GM19351 (cell line): ENCODE data around the gene PEX6.
A peak's percentile ranks its signal among the peaks of the same experiment; 100 is the strongest.

Experiments
- ATAC-seq: cut with Tn5 transposase; IDR thresholded peaks from one replicate; pipeline ENCODE4 v1.9.1; 2021; ENCODE audit warnings: mild to moderate bottlenecking, moderate library complexity; ENCODE audit not compliant: unreplicated experiment

PEX6 gene, protein sequence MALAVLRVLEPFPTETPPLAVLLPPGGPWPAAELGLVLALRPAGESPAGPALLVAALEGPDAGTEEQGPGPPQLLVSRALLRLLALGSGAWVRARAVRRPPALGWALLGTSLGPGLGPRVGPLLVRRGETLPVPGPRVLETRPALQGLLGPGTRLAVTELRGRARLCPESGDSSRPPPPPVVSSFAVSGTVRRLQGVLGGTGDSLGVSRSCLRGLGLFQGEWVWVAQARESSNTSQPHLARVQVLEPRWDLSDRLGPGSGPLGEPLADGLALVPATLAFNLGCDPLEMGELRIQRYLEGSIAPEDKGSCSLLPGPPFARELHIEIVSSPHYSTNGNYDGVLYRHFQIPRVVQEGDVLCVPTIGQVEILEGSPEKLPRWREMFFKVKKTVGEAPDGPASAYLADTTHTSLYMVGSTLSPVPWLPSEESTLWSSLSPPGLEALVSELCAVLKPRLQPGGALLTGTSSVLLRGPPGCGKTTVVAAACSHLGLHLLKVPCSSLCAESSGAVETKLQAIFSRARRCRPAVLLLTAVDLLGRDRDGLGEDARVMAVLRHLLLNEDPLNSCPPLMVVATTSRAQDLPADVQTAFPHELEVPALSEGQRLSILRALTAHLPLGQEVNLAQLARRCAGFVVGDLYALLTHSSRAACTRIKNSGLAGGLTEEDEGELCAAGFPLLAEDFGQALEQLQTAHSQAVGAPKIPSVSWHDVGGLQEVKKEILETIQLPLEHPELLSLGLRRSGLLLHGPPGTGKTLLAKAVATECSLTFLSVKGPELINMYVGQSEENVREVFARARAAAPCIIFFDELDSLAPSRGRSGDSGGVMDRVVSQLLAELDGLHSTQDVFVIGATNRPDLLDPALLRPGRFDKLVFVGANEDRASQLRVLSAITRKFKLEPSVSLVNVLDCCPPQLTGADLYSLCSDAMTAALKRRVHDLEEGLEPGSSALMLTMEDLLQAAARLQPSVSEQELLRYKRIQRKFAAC

DNA sequence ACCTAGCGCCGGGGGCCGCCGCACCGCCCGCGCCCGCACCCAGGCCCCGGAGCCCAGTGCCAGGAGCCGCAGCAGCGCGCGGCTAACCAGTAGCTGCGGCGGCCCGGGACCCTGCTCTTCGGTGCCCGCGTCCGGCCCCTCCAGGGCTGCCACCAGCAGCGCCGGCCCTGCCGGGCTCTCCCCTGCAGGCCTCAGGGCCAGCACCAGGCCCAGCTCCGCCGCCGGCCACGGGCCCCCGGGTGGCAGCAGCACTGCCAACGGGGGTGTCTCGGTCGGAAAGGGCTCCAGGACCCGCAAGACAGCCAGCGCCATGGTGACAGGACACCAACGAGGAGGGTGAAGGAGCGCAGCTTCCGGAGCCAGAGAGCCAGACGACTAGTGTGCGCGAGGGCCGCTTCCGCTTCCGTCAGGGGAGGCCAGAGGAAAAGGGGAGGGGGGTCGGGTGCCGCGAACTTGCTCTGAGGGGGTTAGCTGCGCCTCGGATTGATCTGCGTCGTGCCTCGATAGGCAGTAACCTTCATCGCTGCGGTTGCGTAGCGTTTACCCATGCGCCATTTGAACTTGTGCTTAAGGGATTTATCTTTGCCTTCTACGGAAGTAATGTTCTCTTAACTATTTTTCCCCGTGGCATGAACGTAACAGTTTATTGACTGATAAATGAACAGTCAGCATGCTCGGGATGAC, at the start of gene PEX6:
PEX6 (minus strand) TSS at position 343 of the 684 bp plus-strand sequence; CDS start at position 312, 31 bp downstream.
- peak; percentile 93 for ATAC-seq

DNA sequence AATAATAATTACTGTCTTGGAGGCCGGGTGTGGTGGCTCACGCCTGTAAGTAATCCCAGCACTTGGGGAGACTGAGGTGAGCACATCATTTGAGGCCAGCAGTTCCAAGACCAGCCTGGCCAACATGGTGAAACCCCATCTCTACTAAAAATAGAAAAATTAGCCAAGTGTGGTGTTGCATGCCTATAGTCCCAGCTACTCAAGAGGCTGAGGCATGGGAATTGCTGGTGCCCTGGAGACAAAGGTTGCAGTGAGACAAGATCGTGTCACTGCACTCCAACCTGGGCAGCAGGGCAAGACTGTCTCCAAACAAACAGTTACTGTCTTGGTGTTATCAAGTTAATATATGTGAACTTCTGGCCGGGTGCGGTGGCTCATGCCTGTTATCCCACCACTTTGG, 47.4 kb upstream of the PEX6 start:
- no peak for ATAC-seq

DNA sequence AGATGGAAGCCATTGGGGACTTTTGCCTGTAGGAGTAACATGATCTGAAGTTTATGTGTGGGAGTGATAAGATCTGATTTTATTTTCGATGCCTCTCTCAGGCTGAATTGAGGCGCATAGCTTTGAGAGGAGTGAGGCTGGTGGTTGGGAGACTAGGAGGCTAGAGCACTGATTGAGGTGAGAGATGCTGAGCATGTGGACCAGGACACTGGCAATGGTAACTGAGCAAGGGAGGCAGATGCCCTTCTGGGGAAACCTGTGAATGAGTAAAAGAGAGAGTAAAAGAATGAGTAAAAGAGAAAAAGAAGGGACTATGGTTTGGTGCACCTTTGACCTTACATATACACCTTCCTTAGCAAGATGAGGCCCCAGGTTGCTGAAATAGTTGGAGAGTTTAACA, 45.5 kb upstream of the PEX6 start:
- no peak for ATAC-seq

DNA sequence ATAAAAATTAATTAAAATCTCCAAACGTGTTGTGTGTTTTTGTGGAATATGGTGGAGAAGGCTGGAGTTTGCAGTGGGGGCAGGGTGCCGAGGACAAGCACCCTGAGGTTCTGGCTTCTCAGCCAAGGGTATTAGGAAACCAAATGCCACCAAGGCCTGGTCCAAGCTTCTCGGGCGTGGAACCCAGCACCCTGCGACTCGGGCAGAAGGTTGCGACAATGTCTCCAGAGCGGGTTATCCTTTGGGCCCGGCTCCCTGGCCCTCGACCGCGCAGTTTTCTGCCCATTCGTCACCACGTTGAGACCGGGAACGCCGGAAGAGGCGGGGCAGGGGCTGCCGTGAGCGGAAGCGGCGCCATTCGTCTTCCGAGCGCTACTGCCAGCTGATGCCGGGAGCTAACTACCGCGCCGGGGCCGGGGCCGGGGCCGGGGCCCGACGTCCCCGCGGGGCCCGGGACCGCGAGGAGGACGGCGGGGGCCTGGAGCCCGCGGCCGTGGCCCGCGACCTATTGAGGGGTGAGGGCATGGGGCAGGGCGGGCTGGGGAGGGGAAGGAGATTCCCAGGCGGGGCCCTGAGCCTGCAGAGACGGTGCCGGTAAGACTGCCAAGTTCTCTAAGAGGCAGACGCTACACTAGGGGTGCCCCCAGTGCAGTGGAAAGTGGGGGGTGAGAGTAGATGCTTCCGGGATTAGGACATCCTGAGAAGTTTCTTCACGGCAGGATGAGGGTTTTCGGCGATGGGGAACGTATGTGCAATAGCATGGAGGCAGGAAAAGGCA, 42.5 kb upstream of the PEX6 start, which contains the start of gene RRP36:
RRP36 (plus strand) TSS at position 354 of the 778 bp plus-strand sequence; CDS start at position 386, 32 bp downstream.
- ATAC-seq = peak; percentile 76

DNA sequence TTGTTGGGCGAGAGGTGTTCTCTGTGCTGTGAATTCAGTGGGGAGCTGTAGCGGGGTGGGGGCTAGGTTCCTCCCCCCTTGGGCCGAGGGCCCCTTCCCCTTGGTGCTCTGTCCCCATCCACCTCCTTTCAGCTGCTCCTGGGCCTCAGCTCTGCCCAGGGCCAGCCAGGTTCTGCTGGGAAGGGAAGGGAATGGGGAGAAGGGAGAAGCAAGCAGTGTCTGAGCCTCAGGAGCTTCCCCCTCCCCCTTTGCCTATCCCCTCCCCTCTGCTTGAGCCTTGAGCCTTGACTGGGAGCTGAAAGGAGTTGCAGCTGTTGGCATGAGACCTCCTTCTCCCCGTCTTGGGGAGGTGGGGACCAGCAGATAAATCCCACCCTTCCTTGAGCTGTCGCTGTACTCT, 41.9 kb upstream of the PEX6 start:
- no peak for ATAC-seq

DNA sequence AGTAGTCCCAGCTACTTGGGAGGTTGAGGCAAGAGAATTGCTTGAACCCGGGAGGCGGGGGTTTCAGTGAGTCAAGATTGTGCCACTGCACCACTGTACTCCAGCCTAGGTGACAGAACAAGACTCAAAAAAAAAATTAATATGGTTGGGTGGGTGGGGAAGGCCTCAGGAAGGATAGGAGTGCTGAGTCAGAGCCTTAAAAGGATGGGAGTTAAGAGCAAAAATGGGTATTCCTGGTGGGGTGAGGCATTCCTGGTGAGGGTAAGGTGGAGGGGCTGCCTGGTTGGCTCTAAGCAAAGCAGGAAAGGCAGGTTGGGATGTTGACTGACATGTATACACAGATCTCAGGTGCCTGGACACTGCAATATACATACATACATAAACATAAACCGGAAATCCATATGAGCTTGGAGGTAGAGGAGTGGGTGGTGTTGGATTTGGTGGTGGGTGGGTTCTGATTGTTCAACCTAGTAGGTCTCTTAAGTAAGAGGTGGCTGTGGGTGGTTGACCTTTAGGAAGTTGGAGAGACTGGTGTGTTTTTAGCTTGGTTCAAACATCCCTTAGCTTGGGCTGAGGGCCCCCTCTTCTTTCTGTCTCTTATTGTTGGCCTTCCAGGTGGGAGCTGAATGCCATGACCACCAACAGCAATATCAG, 41.2 kb upstream of the PEX6 start:
- no peak for ATAC-seq

DNA sequence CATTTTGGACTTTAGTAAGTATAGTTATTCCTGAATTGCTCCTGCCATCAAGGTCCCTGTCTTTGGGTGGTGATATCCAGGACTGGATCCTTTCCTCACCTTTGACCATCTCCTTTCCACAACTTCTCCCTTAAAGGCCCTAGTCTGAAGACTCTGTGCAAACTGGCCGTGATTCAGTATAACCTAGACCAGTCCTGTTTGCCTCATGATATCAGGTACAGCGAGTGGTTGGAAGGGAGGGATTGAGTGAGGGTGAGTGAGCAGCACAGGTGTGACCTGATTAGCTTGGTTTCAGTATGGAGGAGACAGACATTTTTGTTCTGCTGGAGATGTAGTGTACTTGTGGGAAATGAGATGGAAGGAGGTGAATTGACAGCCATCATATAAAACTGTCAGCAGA, 40.2 kb upstream of the PEX6 start:
- no peak for ATAC-seq

DNA sequence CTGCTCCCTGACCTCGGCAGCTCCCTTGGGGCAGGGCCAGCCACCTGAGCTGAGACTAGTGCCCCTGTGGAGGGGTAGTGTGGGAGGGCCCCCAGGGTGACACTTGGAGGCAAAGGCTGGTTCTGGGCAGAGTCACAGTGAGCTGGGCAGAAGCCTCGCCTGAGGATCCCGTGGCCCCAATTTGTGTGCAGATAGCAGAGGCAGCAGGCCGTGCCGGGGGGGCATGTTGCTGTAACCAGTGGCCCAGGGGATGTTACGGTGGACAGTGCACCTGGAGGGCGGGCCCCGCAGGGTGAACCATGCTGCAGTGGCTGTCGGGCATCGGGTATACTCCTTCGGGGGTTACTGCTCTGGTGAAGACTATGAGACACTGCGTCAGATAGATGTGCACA, 38.0 kb upstream of the PEX6 start:
- no peak for ATAC-seq

DNA sequence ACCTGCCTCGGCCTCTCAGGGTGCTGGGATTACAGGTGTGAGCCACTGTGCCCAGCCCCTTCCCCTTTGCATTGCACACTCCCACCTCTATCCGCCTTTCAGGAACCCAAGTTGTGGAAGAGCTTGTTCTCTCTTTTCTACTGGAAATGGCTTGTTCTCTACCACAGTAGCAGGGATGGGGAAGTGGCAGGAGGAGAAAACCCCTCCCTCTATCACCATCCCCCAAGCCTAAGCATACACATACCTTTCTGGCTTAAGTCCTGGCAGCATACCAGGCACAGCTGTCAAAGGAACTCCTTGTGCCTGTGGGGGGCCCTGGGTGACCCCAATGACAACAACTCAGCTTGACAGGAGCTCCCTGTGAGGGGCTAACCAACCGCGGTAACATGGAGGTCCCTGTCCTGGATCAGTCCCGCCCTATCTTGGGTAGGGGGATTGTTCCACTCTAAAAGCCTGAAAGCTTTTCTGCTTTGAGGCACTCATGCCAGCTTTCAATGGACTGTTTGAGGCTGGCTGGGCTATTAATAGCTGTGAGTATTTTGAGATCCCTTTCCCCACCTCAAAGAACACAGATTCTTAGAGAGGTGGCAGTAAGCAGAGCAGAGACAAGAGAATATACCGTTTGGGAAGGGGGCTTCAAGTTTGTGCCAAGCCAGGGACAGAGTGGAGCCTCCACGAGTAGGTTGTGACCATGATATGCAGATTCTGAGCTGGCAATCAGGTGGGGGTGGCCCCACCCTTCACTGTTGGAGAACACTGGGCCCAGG, 37.4 kb upstream of the PEX6 start:
- ATAC-seq = no peak

DNA sequence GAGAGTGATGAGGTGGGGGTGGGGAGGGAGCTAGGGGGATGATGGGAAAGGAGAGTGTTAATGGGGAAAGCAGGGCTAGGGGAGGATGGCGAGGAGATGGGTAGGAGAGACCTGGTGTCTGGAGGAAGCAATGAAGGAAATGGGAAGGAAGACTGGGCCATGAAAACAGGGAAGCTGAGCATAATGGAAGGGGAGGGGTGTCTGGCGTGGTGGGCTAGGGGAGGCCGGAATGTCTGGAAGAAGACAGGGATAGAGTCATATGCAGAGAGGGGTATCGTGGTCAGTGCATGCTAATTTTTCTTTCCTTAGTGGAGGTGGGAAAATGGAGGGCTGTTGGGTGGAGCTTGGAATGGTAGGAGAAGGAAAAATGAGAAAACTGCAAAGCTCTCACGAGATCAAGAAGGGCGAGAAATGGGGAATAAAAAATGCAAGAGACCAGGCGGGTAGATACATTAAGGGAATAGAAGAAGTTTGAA, 35.5 kb upstream of the PEX6 start:
- no peak for ATAC-seq

DNA sequence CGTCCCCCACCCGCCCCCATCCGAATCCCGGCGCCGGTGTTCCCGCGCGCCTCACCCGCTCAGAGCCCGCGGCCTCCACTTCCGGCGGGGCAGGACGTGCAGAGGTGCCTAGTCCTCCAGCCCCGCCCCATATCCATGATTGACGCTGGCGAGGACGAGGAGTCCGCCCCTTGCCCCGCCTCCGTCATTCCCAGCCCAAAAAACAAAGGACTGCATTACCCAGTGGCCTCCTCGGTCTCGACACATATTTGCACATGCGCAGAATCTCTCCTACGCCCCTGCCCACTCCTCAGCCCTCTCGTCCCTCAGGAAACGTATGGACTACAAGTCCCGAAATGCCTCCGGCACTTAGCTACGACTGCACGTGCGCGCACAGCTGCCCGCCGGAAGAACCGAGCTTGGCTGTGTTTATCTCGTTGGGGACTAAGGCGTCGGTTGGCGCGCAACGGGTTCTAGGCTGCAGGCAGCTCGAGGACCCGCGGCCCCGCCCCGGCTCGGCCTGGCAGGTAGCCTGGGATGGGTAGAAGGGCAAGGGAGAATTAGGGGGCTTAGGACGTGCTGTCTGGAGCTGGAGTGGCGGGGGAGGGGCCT, 35.0 kb upstream of the PEX6 start, which contains the start of the genes KLHDC3 and MEA1:
KLHDC3 (plus strand) TSS at position 407 of the 591 bp plus-strand sequence. CDS start 2,944 bp downstream, outside the sequence.
MEA1 (minus strand) TSS at position 104 of the 591 bp plus-strand sequence. CDS start 133 bp downstream, outside the sequence.
- peak; percentile 94 for ATAC-seq

DNA sequence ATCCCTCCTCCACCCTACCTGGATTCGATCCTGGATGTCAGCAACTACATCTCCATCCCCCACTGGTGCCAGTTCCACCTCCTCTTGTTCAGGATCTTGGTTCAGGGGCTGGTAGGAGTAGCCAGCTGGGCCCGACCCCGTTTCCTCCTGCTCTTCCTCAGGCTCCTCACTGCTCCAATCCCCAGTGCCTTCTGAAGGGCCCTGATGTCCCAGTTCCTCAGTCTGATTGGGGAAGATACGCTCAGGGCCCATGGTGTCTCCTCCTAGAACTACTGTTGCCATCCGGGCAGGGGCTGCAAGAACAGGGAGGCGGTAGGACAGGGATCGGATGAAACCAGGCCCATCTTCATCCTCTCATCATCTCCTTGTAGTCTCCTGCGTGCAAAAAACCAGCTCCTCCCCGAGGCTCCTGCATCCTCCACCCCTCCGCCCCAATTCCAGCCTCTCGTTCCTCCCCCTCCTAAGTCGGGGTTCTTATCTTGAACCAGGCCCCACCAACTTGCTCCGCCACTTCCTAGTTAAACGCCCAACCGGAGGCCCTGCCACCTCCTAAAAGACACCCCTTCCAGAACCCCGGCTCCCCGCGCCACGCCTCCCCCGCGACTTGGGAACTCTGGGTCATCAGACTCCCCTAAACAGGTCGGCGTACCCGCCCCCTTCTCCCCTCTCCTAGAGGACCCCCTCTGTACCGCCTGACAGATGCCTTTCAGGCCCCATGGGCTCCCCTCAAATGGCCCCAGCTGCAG, 34.3 kb upstream of the PEX6 start:
- no peak for ATAC-seq

DNA sequence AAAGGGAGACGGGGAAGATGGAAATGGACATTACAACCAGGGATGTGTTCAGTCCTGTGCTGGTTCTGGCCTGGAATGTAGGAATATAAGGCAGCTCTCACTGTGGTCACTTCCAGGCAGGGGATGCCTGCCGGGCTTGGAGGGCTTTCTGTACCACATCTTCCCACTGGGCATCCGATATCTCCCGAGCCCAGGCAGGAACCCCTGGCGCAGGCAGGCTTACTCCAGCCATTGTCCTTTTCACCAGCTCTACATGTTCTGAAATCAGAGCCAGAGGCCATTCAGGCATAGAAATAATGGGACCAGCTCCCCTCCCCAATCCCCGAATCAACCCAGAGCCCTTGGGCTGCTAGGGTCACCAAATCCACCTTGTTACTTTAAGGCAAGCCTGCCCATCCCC, 33.4 kb upstream of the PEX6 start:
- ATAC-seq = no peak

DNA sequence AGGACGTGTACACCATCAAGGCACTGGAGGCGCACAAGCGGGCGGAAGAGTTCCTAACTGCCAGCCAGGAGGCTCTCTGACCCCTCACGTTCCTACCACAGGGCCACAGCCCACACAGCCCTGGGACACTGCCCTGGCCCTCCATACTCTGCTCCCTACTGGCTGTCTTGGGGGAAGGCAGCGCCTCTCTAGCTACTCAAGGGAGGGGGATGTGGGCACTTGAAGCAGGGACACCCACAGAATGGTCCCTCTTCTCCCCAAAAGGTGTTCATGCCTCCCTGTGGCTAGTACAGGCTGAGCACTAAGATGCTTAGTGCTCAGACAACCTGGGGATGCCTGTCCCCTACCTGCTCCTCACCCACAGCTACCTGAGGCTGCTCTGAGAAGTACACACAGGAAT, 32.2 kb upstream of the PEX6 start:
- ATAC-seq = no peak

DNA sequence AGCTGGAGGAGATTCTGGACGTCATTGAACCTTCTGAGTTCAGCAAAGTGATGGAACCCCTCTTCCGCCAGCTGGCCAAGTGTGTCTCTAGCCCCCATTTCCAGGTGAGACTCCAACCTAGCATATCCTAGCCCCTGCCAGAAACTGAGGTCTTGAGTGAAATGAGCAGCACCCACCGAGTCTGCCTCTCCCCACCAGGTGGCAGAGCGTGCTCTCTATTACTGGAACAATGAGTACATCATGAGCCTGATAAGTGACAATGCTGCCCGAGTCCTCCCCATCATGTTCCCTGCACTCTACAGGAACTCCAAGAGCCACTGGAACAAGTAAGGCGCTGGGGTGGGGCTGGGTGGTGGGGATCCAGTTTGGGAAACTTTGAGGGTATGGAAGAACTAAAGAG, 30.1 kb upstream of the PEX6 start:
- no peak for ATAC-seq

DNA sequence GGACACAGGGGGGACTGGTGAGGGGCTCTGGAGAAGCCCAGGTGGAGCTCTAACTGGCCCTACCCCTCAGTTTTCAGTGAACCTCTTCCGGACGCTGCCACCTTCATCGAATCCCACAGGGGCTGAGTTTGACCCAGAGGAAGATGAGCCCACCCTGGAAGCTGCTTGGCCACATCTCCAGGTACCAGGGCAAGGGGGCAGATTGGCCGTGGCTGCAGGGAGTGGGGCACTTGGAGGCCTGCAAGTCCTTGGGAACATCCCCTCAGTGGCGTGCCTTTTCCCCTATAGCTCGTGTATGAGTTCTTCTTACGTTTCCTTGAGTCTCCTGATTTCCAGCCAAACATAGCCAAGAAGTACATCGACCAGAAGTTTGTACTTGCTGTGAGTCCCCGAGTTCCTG, 28.1 kb upstream of the PEX6 start:
- ATAC-seq = no peak

DNA sequence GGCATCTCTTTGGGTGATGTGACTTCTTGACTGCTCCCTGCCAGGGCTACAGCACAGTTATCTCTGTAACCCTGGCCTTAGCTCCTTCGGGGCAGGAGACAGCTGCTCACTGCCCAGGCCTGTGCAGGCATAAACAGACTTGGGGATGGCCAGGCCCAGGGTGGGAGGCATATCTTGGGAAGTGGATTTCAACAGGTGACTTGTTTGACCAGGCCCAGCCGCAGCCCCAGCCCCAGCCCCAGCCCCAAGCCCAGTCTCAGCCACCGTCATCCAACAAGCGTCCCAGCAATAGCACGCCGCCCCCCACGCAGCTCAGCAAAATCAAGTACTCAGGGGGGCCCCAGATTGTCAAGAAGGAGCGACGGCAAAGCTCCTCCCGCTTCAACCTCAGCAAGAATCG, 27.3 kb upstream of the PEX6 start:
- ATAC-seq = no peak

DNA sequence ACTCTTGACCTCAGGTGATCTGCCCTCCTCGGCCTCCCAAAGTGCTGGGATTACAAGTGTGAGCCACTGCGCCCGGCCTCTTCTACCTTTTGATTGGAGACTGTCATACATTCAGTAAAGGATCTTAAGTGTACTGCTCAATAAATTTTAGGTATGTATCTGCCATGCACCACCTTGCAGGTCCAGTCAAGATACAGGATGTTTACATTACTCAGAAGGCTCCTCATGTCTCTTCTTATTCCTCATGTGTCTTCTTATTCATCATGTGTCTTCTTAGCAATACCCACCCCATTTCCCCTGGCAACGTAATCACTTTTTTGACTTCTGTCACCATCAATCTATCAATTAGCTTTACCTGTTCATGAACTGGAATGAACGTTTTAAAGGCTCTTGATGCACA, 26.9 kb upstream of the PEX6 start:
- ATAC-seq = no peak
